HepG2 (cell line): ENCODE measurements around the gene BTG3. TPM values are rescaled to one million over a fixed set of nuclear protein-coding genes. Genes with fewer than 3 reads are reported as not detected.

ENCODE experiments used
- E2F1 ChIP-seq: sonication (generic); formaldehyde crosslinking; IDR thresholded peaks from 2 replicates; pipeline ENCODE4 v1.5.0; 2020; ENCODE audit warnings: missing genetic modification reagents
- IKZF5 ChIP-seq: IDR thresholded peaks from 2 replicates; pipeline ENCODE4 v1.6.1; 2018; ENCODE audit warnings: missing genetic modification reagents, mild to moderate bottlenecking, missing compliant biosample characterization
- KLF15 ChIP-seq: sonication (generic); formaldehyde crosslinking; IDR thresholded peaks from 2 replicates; pipeline ENCODE4 v1.8.1; 2023; ENCODE audit warnings: borderline replicate concordance, mild to moderate bottlenecking, inconsistent platforms, missing genetic modification reagents, mixed read lengths
- KMT2A ChIP-seq: sonication (generic); formaldehyde crosslinking; IDR thresholded peaks from 2 replicates; pipeline ENCODE4 v1.4.0; 2020; ENCODE audit warnings: missing genetic modification reagents
- MTF1 ChIP-seq: sonication (generic); formaldehyde crosslinking; IDR thresholded peaks from 2 replicates; pipeline ENCODE4 v1.5.0; 2020; ENCODE audit warnings: missing genetic modification reagents
- NRL ChIP-seq: sonication (generic); formaldehyde crosslinking; IDR thresholded peaks from 2 replicates; pipeline ENCODE4 v1.5.0; 2020; ENCODE audit warnings: missing genetic modification reagents, mild to moderate bottlenecking, moderate library complexity, borderline replicate concordance
- PITX1 ChIP-seq: sonication (generic); formaldehyde crosslinking; IDR thresholded peaks from 2 replicates; pipeline ENCODE4 v1.5.1; 2020; ENCODE audit warnings: mild to moderate bottlenecking, missing genetic modification reagents
- RXRB ChIP-seq: IDR thresholded peaks from 2 replicates; pipeline ENCODE4 v1.6.1; 2016; ENCODE audit warnings: borderline replicate concordance, missing genetic modification reagents, missing compliant biosample characterization
- SIX4 ChIP-seq: sonication (generic); formaldehyde crosslinking; IDR thresholded peaks from 2 replicates; pipeline ENCODE4 v1.4.0; 2020; ENCODE audit warnings: missing genetic modification reagents
- THAP9 ChIP-seq: sonication (generic); formaldehyde crosslinking; IDR thresholded peaks from 2 replicates; pipeline ENCODE4; 2020; ENCODE audit warnings: missing genetic modification reagents, mild to moderate bottlenecking, borderline replicate concordance
- ZNF225 ChIP-seq: sonication (generic); formaldehyde crosslinking; IDR thresholded peaks from 2 replicates; pipeline ENCODE4 v1.4.0; 2020; ENCODE audit warnings: mild to moderate bottlenecking, missing genetic modification reagents
- ZNF468 ChIP-seq: sonication (generic); formaldehyde crosslinking; IDR thresholded peaks from 2 replicates; pipeline ENCODE4 v1.8.0; 2022; ENCODE audit warnings: mild to moderate bottlenecking, moderate library complexity, missing genetic modification reagents
- polyA plus RNA-seq, 8 experiments: library from polyadenylated mRNA; depleted of rRNA in 3 of 8; stranded (reverse) in 7 of 8; unstranded in 1 of 8; fragments of >200 nt; fragmentation: Illumina TruSeq in 4 of 8; extraction: Trizol in 4 of 8; gene quantifications; 2 replicates each; pipeline versions ENCODE4 v1.2.1 to v1.2.3, GENCODE V29; 2011 to 2016; ENCODE audit warnings: low read depth in 4 of 8, missing spikeins in 1 of 8, mixed read lengths in 1 of 8; ENCODE audit not compliant: insufficient read depth in 1 of 8
- total RNA-seq, 5 experiments: library from RNA; depleted of rRNA; stranded (reverse); fragments of >200 nt; fragmentation: Illumina TruSeq; extraction: Trizol; gene quantifications; 2 replicates each; pipeline ENCODE4 v1.2.3, GENCODE V29; 2016; ENCODE audit warnings: low read depth in 1 of 5
- TF ChIP-seq, protein P1 (sequence below): sonication (generic); formaldehyde crosslinking; IDR thresholded peaks from 2 replicates; pipeline ENCODE4 v1.5.1; 2020; ENCODE audit warnings: mild to moderate bottlenecking, missing genetic modification reagents, moderate library complexity
- TF ChIP-seq, protein P2 (sequence below): sonication (generic); formaldehyde crosslinking; IDR thresholded peaks from 2 replicates; pipeline ENCODE4 v1.4.0; 2020; ENCODE audit warnings: low read depth, mild to moderate bottlenecking, missing genetic modification reagents

Gene BTG3
- total and polyA plus RNA-seq, 2 of the 13 experiments (the other 11 are each of a cell fraction or from before 2014, with no cell fraction given): 13.9 to 27.4 TPM

DNA sequence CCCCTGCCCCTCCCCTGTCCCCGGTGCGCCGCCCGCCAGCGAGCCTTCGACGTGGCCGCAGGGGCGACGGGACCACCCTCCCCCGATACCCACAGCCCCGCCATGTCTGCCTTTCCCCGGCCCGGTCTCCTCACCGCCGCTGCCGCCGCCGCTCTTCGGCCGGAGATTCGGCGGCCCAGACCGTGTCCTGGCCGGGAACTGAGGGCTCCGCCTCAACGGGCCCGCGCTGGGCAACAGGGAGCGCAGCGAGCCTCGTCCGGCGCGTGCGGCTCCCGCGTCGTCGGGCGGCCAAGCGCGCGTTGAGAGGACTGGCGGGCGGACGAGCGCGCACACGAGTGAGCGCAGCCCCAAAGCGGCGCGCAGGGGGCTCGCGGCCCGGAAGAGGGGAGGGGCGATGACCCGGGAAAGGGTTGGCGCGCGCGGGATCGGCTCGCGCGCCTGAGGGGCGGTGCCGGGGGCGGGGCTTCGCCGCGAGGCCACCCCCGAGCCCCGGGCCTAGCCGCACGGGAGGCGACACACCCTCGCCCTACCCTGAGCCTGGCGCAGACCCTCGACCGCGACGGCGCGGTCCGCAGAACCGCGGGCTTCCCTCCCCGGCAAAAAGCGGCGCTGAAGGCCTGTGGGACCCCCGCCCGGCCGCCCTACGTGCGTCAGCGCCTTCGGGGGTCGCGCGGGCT is at the start of gene BTG3 (continued):
- TF ChIP-seq NRL (CRISPR knock-in tag): peak; percentile 4; the same call in 1 of the 2 replicates
- 0 out of 2 replicates have a peak, but pooled peaks have one; percentile 61 for TF ChIP-seq ZNF225 (CRISPR knock-in tag)
- TF ChIP-seq E2F1 (CRISPR knock-in tag): peak; percentile 75; the same call in 1 of the 2 replicates
- TF ChIP-seq KLF15: no peak; the same call in 1 of the 2 replicates
- no peak; the same call in 1 of the 2 replicates for TF ChIP-seq RXRB (CRISPR knock-in tag)
- no peak for TF ChIP-seq PITX1 (CRISPR knock-in tag)
- TF ChIP-seq KMT2A (CRISPR knock-in tag): no peak; the same call in 1 of the 2 replicates
- TF ChIP-seq, protein P1, sequence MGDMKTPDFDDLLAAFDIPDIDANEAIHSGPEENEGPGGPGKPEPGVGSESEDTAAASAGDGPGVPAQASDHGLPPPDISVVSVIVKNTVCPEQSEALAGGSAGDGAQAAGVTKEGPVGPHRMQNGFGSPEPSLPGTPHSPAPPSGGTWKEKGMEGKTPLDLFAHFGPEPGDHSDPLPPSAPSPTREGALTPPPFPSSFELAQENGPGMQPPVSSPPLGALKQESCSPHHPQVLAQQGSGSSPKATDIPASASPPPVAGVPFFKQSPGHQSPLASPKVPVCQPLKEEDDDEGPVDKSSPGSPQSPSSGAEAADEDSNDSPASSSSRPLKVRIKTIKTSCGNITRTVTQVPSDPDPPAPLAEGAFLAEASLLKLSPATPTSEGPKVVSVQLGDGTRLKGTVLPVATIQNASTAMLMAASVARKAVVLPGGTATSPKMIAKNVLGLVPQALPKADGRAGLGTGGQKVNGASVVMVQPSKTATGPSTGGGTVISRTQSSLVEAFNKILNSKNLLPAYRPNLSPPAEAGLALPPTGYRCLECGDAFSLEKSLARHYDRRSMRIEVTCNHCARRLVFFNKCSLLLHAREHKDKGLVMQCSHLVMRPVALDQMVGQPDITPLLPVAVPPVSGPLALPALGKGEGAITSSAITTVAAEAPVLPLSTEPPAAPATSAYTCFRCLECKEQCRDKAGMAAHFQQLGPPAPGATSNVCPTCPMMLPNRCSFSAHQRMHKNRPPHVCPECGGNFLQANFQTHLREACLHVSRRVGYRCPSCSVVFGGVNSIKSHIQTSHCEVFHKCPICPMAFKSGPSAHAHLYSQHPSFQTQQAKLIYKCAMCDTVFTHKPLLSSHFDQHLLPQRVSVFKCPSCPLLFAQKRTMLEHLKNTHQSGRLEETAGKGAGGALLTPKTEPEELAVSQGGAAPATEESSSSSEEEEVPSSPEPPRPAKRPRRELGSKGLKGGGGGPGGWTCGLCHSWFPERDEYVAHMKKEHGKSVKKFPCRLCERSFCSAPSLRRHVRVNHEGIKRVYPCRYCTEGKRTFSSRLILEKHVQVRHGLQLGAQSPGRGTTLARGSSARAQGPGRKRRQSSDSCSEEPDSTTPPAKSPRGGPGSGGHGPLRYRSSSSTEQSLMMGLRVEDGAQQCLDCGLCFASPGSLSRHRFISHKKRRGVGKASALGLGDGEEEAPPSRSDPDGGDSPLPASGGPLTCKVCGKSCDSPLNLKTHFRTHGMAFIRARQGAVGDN (CRISPR knock-in tag): peak; percentile 94
- TF ChIP-seq THAP9 (CRISPR knock-in tag): no peak
- TF ChIP-seq ZNF468 (CRISPR knock-in tag): 0 out of 2 replicates have a peak, but pooled peaks have one; percentile 17
- TF ChIP-seq SIX4: no peak; the same call in 1 of the 2 replicates
- TF ChIP-seq MTF1 (CRISPR knock-in tag): no peak
- TF ChIP-seq, protein P2, sequence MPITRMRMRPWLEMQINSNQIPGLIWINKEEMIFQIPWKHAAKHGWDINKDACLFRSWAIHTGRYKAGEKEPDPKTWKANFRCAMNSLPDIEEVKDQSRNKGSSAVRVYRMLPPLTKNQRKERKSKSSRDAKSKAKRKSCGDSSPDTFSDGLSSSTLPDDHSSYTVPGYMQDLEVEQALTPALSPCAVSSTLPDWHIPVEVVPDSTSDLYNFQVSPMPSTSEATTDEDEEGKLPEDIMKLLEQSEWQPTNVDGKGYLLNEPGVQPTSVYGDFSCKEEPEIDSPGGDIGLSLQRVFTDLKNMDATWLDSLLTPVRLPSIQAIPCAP (CRISPR knock-in tag): peak; percentile 45; the same call in 1 of the 2 replicates
- TF ChIP-seq IKZF5 (CRISPR knock-in tag): no peak
